Activated gamma-delta T cell (primary cell): ENCODE measurements around the gene PLEKHA5.
"Not testable (repeated sequence)": the region's sequence is repeated elsewhere in the genome, so short reads cannot be mapped to it uniquely, and the experiment has no call there.

ENCODE experiments used
- DNase-seq: peaks from one replicate; lab custom pipeline; 2025; lab: John Stamatoyannopoulos, UW

PLEKHA5 gene

DNA sequence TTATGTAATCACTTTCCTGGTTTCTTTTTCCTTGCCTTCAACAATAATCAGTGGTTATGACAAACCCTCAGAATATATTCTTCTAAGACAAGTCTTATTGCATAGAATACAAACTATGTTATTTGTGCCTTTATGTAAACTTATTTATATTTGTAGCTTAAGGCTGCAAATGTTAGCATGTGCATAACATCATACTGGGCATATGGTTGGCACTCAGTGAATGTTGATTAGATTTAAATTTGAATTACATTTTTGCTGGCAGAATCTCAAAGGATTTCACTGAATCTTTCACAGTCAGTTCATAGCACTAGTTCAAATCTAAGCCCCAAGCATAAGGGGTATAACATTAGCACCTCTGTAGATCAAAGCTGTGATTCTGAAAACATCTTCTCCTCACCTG lies 196.6 kb downstream of the PLEKHA5 start:
- DNase-seq: no peak

DNA sequence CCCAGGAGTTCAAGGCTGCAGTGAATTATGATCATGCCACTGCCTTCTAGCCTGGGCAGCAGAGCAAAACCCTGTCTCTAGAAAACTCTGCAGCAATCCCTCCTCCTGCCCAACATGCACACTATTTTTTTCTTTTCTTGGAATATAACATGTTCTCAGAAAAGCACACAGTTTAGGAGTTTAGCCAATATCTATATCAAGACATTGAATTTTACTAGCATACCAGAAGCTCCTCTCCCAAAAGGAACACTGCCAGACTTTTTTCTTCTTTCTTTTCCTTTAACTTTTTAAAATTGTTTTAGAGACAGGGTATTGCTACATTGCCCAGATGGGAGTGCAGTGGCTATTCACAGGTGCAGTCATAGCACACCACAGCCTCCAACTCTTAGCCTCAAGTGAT lies 202.7 kb downstream of the PLEKHA5 start:
- DNase-seq: no peak

DNA sequence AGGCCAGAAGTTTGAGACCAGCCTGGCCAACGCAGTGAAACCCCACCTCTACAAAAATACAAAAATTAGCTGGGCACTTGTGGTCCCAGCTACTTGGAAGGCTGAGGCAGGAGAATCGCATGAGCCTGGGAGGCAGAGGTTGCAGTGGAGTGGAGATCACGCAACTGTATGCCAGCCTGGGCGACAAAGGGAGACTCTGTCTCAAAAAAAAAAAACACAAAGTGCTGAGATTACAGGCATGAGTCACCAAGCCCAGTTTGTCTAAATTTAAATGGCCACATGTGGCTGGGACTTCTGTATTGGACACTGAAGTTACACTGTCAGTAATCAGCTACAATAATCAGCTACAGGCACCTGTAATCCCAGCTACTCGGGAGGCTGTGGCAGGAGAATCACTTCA lies 208.9 kb downstream of the PLEKHA5 start:
- no peak for DNase-seq

DNA sequence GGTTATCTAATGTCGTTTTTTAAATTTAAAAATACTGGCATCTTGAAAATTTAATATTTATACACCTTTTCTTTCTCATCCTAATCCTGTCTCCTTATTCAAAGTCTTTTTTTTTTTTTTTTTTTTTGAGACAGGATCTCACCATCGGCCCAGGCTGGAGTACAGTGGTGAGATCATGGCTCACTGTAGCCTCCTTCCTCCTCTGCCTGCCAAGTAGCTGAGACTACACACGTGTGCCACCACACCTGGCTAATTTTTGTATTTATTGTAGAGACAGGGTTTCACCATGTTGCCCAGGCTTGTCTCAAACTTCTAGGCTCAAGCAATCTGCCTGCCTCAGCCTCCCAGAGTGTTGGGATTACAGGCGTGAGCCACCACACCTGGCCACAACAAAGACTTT lies 221.3 kb downstream of the PLEKHA5 start:
- DNase-seq: not testable (repeated sequence)

DNA sequence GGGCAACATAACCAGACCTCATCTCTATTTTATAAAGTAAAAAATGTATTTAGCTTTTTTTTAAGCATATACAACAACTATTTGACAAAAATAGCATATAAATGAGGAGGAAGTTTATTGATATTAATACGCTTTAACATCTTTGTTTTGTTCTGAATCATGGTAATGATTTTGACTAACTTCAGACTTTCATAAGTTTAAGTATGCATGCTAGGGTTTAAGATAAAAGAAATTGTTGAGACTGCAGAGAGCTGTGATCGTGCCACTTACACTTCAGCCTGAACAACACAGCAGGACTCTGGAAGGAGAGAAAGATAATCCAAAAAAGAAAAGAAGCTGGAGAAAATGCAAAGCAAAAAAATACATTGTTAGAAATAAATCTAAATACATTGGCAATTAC lies 221.8 kb downstream of the PLEKHA5 start:
- DNase-seq: no peak

DNA sequence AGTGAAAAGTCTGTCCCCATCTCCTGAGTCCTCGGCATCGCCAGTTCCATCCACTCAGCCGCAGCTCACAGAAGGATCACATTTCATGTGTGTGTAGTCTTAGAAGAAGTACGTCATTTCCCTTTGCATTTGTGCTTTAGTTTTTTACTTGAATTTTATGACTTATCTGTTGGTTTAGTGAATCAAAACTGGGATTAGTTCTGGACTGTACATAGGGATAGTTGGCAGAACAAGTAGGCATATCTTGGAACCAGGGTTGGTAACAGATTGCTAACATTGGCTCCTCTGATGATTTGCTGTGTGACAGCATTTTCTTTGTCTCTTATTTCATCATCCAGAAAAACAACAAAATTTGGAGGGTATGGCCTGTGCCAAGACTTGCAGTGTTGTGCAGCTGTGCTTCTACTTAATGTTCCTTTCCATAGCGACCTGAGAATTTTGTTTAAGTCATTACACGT lies 240.2 kb downstream of the PLEKHA5 start:
- DNase-seq: no peak

DNA sequence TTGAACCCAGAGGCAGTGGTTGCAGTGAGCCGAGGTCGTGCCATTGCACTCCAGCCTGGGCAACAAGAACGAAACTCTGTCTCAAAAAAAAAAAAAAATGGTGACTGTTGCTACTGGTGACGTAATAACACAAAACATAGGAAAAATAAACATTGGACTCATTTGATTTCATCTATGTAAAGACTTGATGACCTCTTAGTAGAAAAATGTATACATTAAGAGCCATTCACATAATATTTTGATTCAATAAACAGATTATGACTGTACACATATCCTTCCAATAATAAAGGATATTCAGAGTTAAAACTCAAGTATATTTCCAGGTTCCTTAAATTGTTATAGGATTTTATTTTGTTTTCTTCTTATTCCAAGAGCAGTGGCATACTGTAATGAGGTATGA lies 244.1 kb downstream of the PLEKHA5 start:
- DNase-seq: no peak

DNA sequence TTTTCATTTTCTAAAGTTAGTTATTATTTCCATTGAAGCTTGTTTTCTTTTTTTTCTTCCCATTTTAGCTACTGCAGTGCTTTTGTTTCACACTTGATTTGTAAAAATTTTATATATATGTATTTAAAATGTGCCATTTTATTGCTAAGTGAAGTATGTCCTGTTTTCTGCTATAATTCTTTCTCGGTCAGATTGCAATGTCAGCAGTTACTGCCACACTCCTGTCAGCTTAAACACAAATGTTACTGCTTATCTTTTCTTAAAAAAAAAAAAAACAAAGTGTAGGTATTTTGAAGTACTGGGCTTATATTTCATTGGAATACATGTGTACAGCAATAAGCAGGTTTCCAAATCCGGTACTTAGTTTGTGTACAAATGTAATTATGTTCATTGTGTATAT lies 246.4 kb downstream of the PLEKHA5 start:
- DNase-seq: no peak

DNA sequence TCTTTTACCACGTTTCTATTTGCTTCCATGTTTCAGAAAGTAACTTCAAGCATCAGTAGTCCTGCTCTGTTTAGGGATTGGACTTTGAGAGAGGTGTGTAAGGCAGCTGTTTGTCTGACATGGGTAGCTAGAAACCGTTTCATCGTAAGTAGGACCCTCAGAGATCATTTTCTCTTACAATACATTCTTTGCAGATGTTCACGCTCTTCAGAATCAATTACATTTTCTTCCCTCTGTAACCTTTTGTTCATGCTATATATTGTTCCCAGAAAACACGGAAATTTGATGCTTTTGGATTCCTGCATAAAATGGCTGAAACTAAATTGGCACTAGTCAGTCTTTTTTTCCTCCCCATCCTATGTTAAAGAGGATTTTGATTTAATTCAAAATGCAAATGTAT lies 247.2 kb downstream of the PLEKHA5 start:
- no peak for DNase-seq

DNA sequence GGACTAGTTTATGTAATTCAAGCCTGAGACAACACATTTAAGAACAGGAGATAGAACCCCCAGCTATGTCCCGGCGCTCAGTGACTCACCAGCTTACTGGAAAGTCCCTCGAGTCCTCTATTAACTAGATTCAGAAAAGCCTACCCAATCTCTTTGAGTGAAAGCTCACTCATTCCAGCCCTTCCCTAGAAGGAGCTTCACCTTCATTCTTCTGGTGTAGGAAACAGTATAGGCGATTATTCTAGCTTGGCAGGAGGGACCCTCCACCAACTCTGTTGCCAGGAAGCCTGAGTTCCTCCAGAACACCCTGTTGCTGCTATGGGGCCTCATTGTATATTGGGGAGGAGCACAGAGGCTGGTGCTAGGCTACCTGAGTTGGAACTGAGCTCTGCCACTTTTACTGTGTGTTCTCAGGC lies 252.6 kb downstream of the PLEKHA5 start:
- DNase-seq: no peak

DNA sequence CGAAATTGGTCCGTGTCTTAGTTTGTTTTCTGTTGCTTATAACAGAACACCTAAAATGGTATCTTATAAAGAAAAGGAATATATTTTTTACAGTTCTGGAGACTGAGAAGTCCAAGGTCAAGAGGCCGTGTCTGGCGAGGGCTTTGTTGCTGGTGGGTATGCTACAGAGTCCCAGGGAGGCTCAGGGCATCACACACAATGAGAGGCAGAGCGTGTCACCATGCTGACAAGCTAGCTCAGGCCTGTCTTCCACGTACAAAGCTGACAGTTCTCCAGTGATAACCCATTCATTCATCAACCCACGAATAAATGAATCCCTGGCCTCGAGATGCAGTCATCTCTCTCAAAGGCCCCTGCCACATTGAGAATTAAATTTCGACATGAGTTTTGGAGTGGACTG lies 253.0 kb downstream of the PLEKHA5 start:
- no peak for DNase-seq

DNA sequence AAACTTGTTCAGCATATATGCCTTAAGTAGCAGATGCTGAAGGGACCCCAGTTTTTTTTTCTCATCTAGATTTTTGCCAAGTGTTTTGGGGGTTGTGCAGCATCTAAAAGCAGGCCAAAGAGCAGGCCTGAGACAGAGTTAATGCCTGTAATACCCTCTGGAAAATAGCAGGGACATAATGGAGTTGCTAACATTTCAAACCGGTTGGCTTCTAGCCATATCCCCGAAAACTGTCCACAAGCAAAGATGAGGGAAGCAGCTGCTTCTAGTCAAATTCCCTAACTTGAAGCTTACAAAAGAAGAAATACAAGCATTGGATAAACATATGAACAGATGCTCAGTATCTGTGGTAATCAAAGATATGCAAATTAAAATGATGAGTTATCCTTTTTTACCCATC lies 257.6 kb downstream of the PLEKHA5 start:
- DNase-seq: no peak

DNA sequence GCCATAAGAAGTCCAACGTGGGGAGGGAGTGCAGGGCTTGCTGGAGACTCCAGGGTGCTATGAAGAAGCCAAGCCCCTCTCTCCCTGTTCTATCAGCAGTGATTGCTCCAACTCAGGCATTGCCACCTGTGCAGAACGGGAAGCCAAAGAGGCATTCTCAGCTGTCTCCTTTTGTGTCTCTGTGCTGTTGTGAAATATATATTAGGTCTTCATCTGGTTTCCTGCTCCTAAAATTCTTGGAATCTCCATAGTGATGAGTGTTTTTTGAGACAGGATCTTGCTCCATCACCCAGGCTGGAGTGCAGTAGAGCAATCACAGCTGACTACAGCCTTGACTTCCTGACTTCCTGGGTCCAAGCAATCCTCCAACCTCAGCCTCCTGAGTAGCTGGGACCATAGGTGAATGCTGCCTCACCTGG lies 258.6 kb downstream of the PLEKHA5 start:
- no peak for DNase-seq

DNA sequence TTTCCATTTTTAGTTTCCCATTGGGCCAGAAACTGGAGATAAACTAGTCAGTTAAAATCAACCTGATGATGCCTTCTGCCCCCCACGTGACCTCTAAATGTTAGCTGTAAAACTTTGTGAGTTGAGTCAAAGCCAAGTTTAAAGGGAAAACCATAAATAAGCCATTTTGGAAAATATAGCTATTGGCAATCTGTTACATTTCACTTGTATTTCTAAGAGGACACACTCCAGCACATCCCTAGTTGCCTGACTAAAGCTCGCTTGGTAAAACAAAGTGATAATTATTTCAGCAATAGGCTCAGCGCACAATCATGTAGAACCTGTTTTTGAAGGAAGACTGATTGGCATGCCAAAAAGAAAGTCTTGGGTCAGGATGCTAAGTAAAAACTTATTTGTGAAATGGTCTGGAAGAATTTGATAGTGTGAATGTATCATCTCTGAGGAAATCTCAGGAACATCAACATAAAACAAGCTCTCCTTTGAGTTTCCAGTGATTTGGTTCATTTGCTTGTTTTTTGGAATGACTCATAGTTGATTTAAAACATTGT lies 260.6 kb downstream of the PLEKHA5 start:
- DNase-seq: no peak

DNA sequence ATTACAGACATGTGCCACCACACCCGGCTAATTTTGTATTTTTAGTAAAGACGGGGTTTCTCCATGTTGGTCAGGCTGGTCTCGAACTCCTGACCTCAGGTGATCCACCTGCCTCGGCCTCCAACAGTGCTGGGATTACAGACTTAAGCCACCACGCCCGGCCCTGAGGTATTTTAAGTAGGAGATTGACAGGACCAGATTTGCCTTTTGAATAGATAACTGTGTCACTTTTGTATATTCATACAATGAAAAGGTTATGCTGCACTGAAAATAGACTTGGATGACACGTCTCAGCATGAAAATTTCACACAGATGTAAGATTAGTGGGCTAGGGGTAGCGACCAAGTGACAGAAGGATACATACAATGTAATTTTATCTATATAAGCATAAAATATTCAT lies 263.1 kb downstream of the PLEKHA5 start:
- not testable (repeated sequence) for DNase-seq

DNA sequence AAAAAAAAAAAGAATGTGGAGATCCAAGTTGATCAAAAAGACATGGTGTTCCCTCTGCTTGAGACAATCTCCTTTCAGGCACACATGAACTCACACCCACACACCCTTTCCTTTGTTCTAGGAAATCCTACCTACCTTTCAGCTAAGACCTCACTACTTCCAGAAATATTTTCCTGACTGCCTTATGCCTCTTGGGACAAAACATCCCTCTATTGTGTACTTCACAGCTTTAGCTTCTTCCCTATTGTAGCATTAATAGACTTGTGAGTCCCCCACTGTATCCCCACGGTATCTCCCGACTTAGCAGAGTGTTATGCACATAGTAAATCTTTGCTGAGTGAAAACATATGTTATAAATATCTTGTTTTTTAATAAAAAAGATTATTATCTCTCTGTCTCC lies 264.9 kb downstream of the PLEKHA5 start:
- no peak for DNase-seq

DNA sequence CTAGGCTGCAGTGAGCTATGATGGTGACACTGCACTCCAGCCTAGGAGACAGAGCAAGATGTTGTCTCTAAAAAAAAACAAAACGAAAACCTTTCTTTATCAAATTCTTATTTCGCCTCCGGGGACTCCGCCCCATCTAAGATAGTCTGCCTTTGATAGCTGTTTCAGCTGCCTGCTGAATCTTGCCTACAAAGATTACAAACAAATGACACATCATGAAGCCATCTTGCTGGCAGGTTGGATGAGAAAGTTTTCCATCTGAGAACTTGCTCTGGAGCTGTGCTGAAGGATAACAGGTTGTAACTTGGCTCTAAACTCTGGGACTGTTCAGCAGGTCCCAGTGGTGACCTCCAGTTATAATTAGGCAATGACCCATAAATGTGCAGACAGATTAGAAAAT lies 268.0 kb downstream of the PLEKHA5 start:
- DNase-seq: no peak

DNA sequence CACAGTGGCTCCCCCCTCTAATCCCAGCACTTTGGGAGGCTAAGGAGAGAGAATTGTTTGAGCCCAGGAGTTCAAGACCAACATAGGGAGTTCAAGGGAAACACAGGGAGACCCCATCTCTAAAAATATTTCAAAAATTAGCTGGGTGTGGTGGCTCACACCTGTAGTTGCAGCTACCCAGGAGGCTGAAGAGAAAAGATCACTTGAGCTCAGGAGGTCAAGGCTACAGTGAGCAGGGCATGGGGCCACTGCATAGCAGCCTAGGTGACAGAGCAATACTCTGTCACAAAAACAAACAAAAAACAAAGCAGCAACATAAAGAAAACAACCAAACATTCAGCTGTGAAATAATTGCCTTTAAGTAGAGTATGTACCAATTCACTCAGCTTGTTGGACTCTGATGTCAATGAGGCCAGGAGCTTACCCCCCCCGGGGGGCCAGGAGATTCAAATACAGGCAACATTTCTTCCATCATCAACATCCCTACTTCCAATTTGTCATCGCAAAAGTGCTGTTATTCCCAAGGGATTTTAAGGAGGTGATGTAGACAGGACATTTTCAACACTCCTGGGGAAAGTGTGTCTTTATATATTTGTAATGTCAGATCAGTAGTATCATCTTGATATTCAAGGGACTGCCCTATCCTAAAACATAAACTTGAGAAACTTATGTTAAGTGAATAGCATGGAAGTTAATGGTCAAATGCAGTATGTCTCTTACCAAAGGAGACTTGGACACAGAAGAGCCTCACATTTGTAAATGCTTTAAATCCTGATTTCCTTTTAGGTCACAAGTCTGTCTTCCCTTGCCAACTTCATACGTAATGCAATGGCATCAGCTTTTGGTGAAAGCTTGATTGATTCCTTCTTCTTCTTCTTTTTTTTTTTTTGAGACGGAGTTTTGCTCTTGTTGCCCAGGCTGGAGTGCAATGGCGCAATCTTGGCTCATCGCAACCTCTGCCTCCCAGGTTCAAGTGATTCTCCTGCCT lies 269.1 kb downstream of the PLEKHA5 start:
- DNase-seq: no peak

DNA sequence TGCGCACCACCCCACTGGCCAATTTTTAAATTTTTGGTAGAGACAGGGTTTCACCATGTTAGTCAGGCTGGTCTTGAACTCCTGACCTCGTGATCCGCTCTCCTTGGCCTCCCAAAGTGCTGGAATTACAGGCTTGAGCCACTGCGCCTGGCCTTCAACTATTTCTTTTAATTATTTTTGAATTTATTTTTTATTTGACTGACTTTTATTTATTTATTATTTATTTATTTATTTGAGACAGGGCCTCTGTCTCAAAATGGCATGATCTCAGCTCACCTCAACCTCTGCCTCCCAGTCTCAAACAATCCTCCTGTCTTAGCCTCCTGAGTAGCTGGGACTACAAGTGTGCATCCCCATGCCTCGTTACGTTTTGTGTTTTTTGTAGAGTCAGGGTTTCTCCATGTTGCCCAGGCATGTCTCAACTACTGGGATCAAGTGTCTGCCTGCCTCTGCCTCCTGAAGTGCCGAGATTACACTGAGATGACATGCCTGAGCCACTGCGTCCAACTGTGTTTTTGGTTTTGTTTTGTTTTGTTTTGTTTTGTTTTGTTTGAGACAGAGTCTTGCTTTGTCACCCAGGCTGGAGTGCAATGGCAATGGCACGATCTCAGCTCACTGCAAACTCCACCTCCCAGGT lies 271.2 kb downstream of the PLEKHA5 start:
- not testable (repeated sequence) for DNase-seq

DNA sequence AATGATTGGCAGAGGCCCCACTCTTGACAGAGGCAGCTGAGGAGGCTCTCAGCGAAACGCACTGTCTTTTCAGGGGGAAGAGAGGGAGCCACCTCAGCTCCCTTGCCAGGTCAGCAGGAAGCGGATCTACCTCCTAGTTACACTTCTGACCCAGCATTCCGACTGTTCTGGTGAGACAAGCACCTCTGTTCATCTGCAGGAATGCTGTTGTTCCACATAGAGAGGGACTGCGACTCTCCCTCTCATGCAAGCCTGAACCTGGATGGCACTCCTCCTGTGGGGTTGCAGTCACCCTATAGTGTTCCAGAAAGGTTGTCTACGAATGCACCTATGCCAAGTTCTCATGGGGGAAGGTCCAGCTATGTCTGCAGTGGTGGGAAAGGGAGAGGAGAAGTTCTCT lies 272.7 kb downstream of the PLEKHA5 start:
- DNase-seq: no peak

DNA sequence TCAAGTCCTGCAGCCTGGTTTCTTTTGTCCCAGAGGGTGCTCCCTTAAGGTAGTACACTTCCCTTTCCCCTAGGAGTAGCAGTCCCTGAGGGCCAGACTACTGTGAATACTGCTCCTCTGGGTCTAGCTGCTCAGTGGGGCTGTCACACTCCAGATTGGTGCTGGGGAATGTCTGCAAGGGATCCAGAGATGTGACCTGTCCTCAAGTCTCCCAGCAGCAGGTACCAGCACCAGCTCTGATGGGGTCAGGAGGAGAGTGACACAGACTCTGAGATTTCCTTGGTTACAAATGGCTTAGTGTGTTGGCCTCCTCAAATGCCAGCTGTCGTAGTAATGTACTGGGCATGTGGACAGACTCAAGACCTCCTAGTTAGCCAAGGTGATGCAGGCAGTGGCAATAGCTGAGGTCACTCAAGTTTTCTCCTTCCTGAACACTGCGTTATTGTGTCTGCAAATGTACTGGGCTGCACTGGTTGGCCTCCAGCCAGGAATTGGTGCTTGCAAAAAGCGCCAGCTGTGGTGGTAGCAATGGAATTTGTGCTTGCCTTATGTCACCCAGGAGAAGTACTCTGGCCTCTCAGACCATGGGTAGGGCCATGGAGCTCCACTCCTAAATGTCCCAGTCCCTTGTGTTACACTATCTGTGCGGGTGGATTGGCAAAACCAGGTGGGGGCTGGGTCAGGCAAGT lies 273.4 kb downstream of the PLEKHA5 start:
- DNase-seq: no peak

DNA sequence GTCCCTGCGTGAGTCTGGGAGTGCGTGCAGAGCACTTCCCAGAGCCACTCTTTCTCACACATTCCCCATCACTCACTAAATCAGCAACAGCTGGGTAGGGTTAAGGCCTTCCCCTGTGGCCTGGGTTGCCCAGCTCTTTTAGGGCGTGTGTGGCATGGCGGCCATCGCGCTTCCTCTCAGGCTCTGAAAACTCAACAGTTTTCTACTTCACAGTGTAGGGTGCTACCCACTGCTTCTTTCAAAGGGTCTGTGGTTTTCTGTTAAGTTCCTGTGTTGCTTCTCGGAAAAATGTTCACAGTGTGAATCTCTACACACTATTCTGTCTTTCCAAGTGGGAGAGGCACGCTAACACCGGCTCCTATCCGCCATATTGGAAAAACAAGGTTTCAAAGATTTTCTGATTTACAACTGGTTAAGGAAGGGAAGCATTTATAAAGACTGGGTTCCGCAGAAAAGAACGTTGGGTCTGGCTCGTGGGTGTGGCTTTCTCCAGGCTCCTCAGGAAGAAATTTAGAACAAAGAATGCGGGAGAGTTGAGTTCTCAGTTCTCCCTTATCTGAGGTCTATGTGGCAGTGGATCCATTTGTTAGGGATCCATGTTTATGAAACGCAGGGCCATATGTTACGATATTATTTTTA lies 274.8 kb downstream of the PLEKHA5 start:
- DNase-seq: peak; percentile 20
